Measurements from ENCODE around the gene EIF4H.
A peak's percentile ranks its signal among the peaks of the same experiment; 100 is the strongest.

EIF4H gene

DNA sequence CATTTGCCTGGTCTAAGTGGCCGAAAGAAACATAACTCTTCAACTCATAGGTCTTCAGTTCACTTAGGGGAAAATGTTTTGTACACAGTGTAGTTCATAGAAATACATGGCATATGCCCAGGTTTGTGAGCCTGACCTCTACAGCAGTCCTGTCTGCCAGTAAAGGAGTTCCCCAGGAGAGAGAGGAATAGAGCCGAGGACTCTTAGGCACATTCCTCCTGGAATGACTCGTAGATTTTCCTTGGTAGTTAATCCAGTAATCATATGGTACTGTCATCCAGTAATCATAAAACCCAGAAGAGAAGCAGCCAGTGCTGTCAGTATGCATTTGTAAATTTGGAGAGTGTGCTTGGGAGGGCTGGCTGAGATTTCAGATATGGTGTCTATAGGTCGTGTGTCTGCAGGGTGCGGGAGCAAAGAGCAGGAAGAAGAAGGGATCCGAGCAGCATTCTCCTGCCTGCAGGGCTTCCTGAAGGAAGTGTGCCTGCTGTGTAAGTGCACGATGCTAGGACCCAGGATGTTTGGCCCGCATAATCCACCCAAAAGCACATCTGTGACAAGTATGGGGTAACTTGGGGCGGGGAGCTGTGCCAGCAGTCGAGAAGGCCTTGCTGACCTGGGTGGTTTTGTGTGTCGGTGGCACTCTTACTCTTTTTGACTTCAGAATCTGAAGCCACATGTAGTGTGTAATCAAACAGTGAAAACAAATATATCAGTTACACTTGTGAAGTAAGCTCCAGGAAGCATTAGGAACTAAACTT is 13.9 kb downstream of the EIF4H start:
- Histone ChIP-seq H2AFZ (ENCODE audit: insufficient read depth, low read length, poor library complexity) (no peak overlapping the region), H3K4ac (ENCODE audit: low read depth, low read length) (peak overlapping the region; percentile 60), H3K79me1 (ENCODE audit: low read length) (no peaks in the 10 kb centered on the region), H3K9me3 (ENCODE audit: insufficient read depth, low read depth, low read length) (peaks cover 2% of the 10 kb centered on the region), H3K27me3 (ENCODE audit: insufficient read depth, low read length) (no peaks in the 10 kb centered on the region), H3K4me1 (ENCODE audit: control insufficient read depth in 1 of 2, insufficient read depth in 2 of 2, low read length in 2 of 2) (no peaks in the 10 kb centered on the region), H3K14ac (ENCODE audit: low read length) (no peak overlapping the region), H3K79me2 (ENCODE audit: control insufficient read depth, insufficient read depth, low read length, poor library complexity) (peaks cover 17% of the 10 kb centered on the region), H3K36me3 (ENCODE audit: control insufficient read depth in 1 of 2, insufficient read depth in 2 of 2, low read length in 2 of 2) (peaks cover 37 to 53% of the 10 kb centered on the region in 2 experiments), H3K4me3 (ENCODE audit: low read depth, low read length) (no peak overlapping the region), H4K91ac (ENCODE audit: low read depth, low read length) (no peak overlapping the region), H3K9ac (ENCODE audit: low read length) (no peak overlapping the region), H2BK5ac (ENCODE audit: low read depth, low read length, poor library complexity) (no peak overlapping the region), H4K8ac (ENCODE audit: low read depth, low read length) (no peak overlapping the region), H3K18ac (ENCODE audit: low read length) (peak overlapping the region; percentile 62), H3K4me2 (ENCODE audit: low read length) (no peak overlapping the region), H2BK120ac (ENCODE audit: insufficient read depth, low read length, poor library complexity) (no peak overlapping the region), H2BK12ac (ENCODE audit: low read length) (no peak overlapping the region), H3K23ac (ENCODE audit: low read length) (no peak overlapping the region), H4K12ac (ENCODE audit: low read depth, low read length) (no peak overlapping the region), H3K27ac (ENCODE audit: low read depth, low read length) (no peak overlapping the region), H2AK5ac (ENCODE audit: low read length) (no peak overlapping the region)
- no CpG with 5 or more reads among the region's 11 CpGs for WGBS (ENCODE audit: extremely low coverage, insufficient coverage, insufficient read length)
- no peak for DNase-seq

DNA sequence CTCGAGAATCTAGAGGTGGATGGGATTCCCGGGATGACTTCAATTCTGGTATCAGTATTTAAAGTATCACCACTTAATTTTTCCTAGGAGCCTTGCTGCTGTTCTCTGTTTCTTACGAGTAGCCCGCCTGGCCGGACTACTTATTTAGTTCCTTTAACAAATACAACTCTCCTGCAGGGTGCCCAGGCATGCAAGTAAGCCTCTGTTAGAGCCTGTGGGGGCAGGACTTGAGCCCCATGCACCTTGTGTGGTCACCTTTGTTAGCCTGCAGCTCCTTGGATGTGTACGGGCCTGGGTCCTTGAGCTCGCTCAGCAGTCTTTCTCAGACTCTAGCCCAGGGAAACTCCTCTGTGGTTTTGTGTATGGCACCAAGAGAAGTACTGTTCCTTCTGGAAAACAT is 16.1 kb downstream of the EIF4H start:
- H3K4ac ChIP-seq (ENCODE audit: low read depth, low read length): no peak overlapping the region
- H4K8ac ChIP-seq (ENCODE audit: low read depth, low read length): no peak overlapping the region
- no peak overlapping the region for H3K27ac ChIP-seq (ENCODE audit: low read depth, low read length)
- no peak overlapping the region for H2BK120ac ChIP-seq (ENCODE audit: insufficient read depth, low read length, poor library complexity)
- H4K91ac ChIP-seq (ENCODE audit: low read depth, low read length): no peak overlapping the region
- no peak overlapping the region for H2BK12ac ChIP-seq (ENCODE audit: low read length)
- no peak overlapping the region for H2AK5ac ChIP-seq (ENCODE audit: low read length)
- no peak overlapping the region for H4K12ac ChIP-seq (ENCODE audit: low read depth, low read length)
- H3K18ac ChIP-seq (ENCODE audit: low read length): no peak overlapping the region
- H3K4me3 ChIP-seq (ENCODE audit: low read depth, low read length): no peak overlapping the region
- H3K79me1 ChIP-seq (ENCODE audit: low read length): no peaks in the 10 kb centered on the region
- WGBS (ENCODE audit: extremely low coverage, insufficient coverage, insufficient read length): no CpG with 5 or more reads among the region's 7 CpGs
- H3K23ac ChIP-seq (ENCODE audit: low read length): no peak overlapping the region
- H3K79me2 ChIP-seq (ENCODE audit: control insufficient read depth, insufficient read depth, low read length, poor library complexity): peaks cover 7% of the 10 kb centered on the region
- H3K9me3 ChIP-seq (ENCODE audit: insufficient read depth, low read depth, low read length): peaks cover 2% of the 10 kb centered on the region
- H3K14ac ChIP-seq (ENCODE audit: low read length): no peak overlapping the region
- no peak overlapping the region for H2AFZ ChIP-seq (ENCODE audit: insufficient read depth, low read length, poor library complexity)
- H3K36me3 ChIP-seq (ENCODE audit: control insufficient read depth in 1 of 2, insufficient read depth in 2 of 2, low read length in 2 of 2): peaks cover 49 to 68% of the 10 kb centered on the region in 2 experiments
- H3K4me1 ChIP-seq (ENCODE audit: control insufficient read depth in 1 of 2, insufficient read depth in 2 of 2, low read length in 2 of 2): no peaks in the 10 kb centered on the region
- no peaks in the 10 kb centered on the region for H3K27me3 ChIP-seq (ENCODE audit: insufficient read depth, low read length)
- no peak for DNase-seq
- H2BK5ac ChIP-seq (ENCODE audit: low read depth, low read length, poor library complexity): no peak overlapping the region
- no peak overlapping the region for H3K4me2 ChIP-seq (ENCODE audit: low read length)
- H3K9ac ChIP-seq (ENCODE audit: low read length): no peak overlapping the region

DNA sequence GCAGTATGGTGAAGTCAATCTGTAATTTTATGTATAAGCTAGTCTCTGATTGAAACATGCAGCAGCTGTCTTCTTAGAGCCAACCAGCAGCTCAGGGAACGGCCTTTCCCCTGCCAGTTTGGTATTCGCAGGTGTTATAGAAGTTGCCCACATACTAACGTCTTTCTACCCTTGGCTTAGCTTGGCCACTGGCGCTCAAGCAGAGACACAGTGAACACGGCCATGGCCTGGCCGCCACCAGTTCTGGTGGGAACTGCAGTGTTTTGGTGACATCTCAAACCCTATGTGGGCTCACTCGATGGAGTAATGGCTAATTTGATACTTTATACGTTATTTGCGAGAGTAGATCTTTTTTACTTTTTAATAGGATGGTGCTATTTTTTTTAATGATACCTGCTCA is 17.1 kb downstream of the EIF4H start:
- Histone ChIP-seq H3K27ac (ENCODE audit: low read depth, low read length) (no peak overlapping the region), H3K79me2 (ENCODE audit: control insufficient read depth, insufficient read depth, low read length, poor library complexity) (peaks cover 7% of the 10 kb centered on the region), H2AK5ac (ENCODE audit: low read length) (no peak overlapping the region), H4K8ac (ENCODE audit: low read depth, low read length) (no peak overlapping the region), H2BK12ac (ENCODE audit: low read length) (no peak overlapping the region), H4K91ac (ENCODE audit: low read depth, low read length) (no peak overlapping the region), H3K23ac (ENCODE audit: low read length) (no peak overlapping the region), H3K9ac (ENCODE audit: low read length) (no peak overlapping the region), H4K12ac (ENCODE audit: low read depth, low read length) (no peak overlapping the region), H3K18ac (ENCODE audit: low read length) (no peak overlapping the region), H2BK120ac (ENCODE audit: insufficient read depth, low read length, poor library complexity) (no peak overlapping the region), H2BK5ac (ENCODE audit: low read depth, low read length, poor library complexity) (no peak overlapping the region), H3K36me3 (ENCODE audit: control insufficient read depth in 1 of 2, insufficient read depth in 2 of 2, low read length in 2 of 2) (peaks cover 55 to 76% of the 10 kb centered on the region in 2 experiments), H2AFZ (ENCODE audit: insufficient read depth, low read length, poor library complexity) (no peak overlapping the region), H3K14ac (ENCODE audit: low read length) (no peak overlapping the region), H3K4me2 (ENCODE audit: low read length) (no peak overlapping the region), H3K79me1 (ENCODE audit: low read length) (no peaks in the 10 kb centered on the region), H3K27me3 (ENCODE audit: insufficient read depth, low read length) (no peaks in the 10 kb centered on the region), H3K4ac (ENCODE audit: low read depth, low read length) (no peak overlapping the region), H3K4me1 (ENCODE audit: control insufficient read depth in 1 of 2, insufficient read depth in 2 of 2, low read length in 2 of 2) (no peaks in the 10 kb centered on the region), H3K9me3 (ENCODE audit: insufficient read depth, low read depth, low read length) (peaks cover 2% of the 10 kb centered on the region), H3K4me3 (ENCODE audit: low read depth, low read length) (no peak overlapping the region)
- no CpG with 5 or more reads among the region's 9 CpGs for WGBS (ENCODE audit: extremely low coverage, insufficient coverage, insufficient read length)
- DNase-seq: peak in 1 of 2 donors; percentile 36

GRCh38 chr7:74193054-74193453 is 18.9 kb downstream of the EIF4H start:
- Histone ChIP-seq H3K79me1 (ENCODE audit: low read length) (no peaks in the 10 kb centered on the region), H2BK5ac (ENCODE audit: low read depth, low read length, poor library complexity) (no peak overlapping the region), H3K4me3 (ENCODE audit: low read depth, low read length) (no peak overlapping the region)

More at GRCh38 chr7:74193054-74193453, 18.9 kb downstream of the EIF4H start:
- Histone ChIP-seq H3K4me1 (ENCODE audit: control insufficient read depth in 1 of 2, insufficient read depth in 2 of 2, low read length in 2 of 2) (no peaks in the 10 kb centered on the region), H3K27ac (ENCODE audit: low read depth, low read length) (no peak overlapping the region), H3K9me3 (ENCODE audit: insufficient read depth, low read depth, low read length) (peaks cover 2% of the 10 kb centered on the region), H3K14ac (ENCODE audit: low read length) (no peak overlapping the region), H3K23ac (ENCODE audit: low read length) (no peak overlapping the region), H3K18ac (ENCODE audit: low read length) (no peak overlapping the region), H3K4ac (ENCODE audit: low read depth, low read length) (no peak overlapping the region), H4K91ac (ENCODE audit: low read depth, low read length) (no peak overlapping the region), H4K8ac (ENCODE audit: low read depth, low read length) (no peak overlapping the region), H3K27me3 (ENCODE audit: insufficient read depth, low read length) (no peaks in the 10 kb centered on the region), H2BK120ac (ENCODE audit: insufficient read depth, low read length, poor library complexity) (no peak overlapping the region), H2AK5ac (ENCODE audit: low read length) (no peak overlapping the region), H2AFZ (ENCODE audit: insufficient read depth, low read length, poor library complexity) (no peak overlapping the region), H3K4me2 (ENCODE audit: low read length) (no peak overlapping the region), H3K79me2 (ENCODE audit: control insufficient read depth, insufficient read depth, low read length, poor library complexity) (peaks cover 2% of the 10 kb centered on the region), H3K36me3 (ENCODE audit: control insufficient read depth in 1 of 2, insufficient read depth in 2 of 2, low read length in 2 of 2) (peaks cover 56 to 74% of the 10 kb centered on the region in 2 experiments), H3K9ac (ENCODE audit: low read length) (no peak overlapping the region), H4K12ac (ENCODE audit: low read depth, low read length) (no peak overlapping the region), H2BK12ac (ENCODE audit: low read length) (no peak overlapping the region)
- peak; percentile 100 for DNase-seq
- no CpG with 5 or more reads among the region's 8 CpGs for WGBS (ENCODE audit: extremely low coverage, insufficient coverage, insufficient read length)
